KMS-11 (cell line): ENCODE data around the gene SLC8A3.

Experiments
- H2AFZ ChIP-seq: fragments of 200-600 bp; sonication (generic); 2 replicates; pipeline ENCODE4 v1.6.1; 2016; ENCODE audit warnings: antibody characterized with exemption, mixed run types, low read depth
- H3K27ac ChIP-seq: fragments of 200-600 bp; sonication (generic); 2 replicates; pipeline ENCODE4 v1.6.1; 2016; ENCODE audit warnings: mild to moderate bottlenecking, mixed run types
- H3K27me3 ChIP-seq: fragments of 200-600 bp; sonication (generic); 2 replicates; pipeline ENCODE4 v1.6.1; 2017; ENCODE audit warnings: mild to moderate bottlenecking, low read depth, mixed run types, moderate library complexity; ENCODE audit not compliant: insufficient read depth
- H3K36me3 ChIP-seq: fragments of 200-600 bp; sonication (generic); 2 replicates; pipeline ENCODE4 v1.6.1; 2017; ENCODE audit warnings: mild to moderate bottlenecking, mixed run types; ENCODE audit not compliant: insufficient read depth
- H3K4me1 ChIP-seq: fragments of 200-600 bp; sonication (generic); 2 replicates; pipeline ENCODE4 v1.6.1; 2016; ENCODE audit warnings: mild to moderate bottlenecking, low read depth, mixed run types; ENCODE audit not compliant: poor library complexity, severe bottlenecking
- H3K4me2 ChIP-seq: fragments of 200-600 bp; sonication (generic); 2 replicates; pipeline ENCODE4 v1.7.0; 2016; ENCODE audit warnings: mild to moderate bottlenecking, mixed run types
- H3K4me3 ChIP-seq: fragments of 200-600 bp; sonication (generic); IDR thresholded peaks from 2 replicates; pipeline ENCODE4 v1.6.1; 2017; ENCODE audit warnings: low read depth, low read length, mixed read lengths; ENCODE audit not compliant: insufficient read depth
- H3K79me2 ChIP-seq: fragments of 200-600 bp; sonication (generic); 2 replicates; pipeline ENCODE4 v1.6.1; 2016; ENCODE audit warnings: low read depth, mixed run types; ENCODE audit not compliant: insufficient read depth
- H3K9ac ChIP-seq: fragments of 200-600 bp; sonication (generic); 2 replicates; pipeline ENCODE4 v1.6.1; 2016; ENCODE audit warnings: mild to moderate bottlenecking, mixed run types
- H4K20me1 ChIP-seq: fragments of 200-600 bp; sonication (generic); 2 replicates; pipeline ENCODE4 v1.6.1; 2016; ENCODE audit warnings: mild to moderate bottlenecking, mixed run types; ENCODE audit not compliant: insufficient read depth
- CTCF ChIP-seq: fragments of 200-600 bp; sonication (generic); conservative IDR thresholded peaks from 2 replicates; pipeline ENCODE4 v1.6.1; 2017; ENCODE audit warnings: low read depth, mild to moderate bottlenecking, antibody characterized with exemption, low read length, moderate library complexity, mixed read lengths

SLC8A3 gene

GRCh38 chr14:70069186-70069585, 119.6 kb downstream of the SLC8A3 start:
- no peak overlapping the region for H3K27ac ChIP-seq
- H3K4me3 ChIP-seq, result no peak overlapping the region
- no peaks in the 10 kb centered on the region for H3K27me3 ChIP-seq
- H3K9ac ChIP-seq, result no peak overlapping the region
- no peaks in the 10 kb centered on the region for H3K36me3 ChIP-seq
- no peaks in the 10 kb centered on the region for H3K4me1 ChIP-seq
- no peak for TF ChIP-seq CTCF
- H2AFZ ChIP-seq, result no peak overlapping the region
- no peak overlapping the region for H3K4me2 ChIP-seq
- no peaks in the 10 kb centered on the region for H3K79me2 ChIP-seq
- no peaks in the 10 kb centered on the region for H4K20me1 ChIP-seq

GRCh38 chr14:70067810-70068209, 120.9 kb downstream of the SLC8A3 start:
- no peaks in the 10 kb centered on the region for H3K27me3 ChIP-seq

GRCh38 chr14:70064136-70064865, 124.5 kb downstream of the SLC8A3 start:
- Histone ChIP-seq H3K27me3 (no peaks in the 10 kb centered on the region), H3K36me3 (no peaks in the 10 kb centered on the region), H3K79me2 (no peaks in the 10 kb centered on the region), H3K27ac (no peak overlapping the region), H3K4me1 (no peaks in the 10 kb centered on the region), H3K4me2 (no peak overlapping the region), H2AFZ (no peak overlapping the region), H3K9ac (no peak overlapping the region), H4K20me1 (no peaks in the 10 kb centered on the region), H3K4me3 (no peak overlapping the region)
- TF ChIP-seq CTCF, result no peak

More at GRCh38 chr14:70067810-70068209, 120.9 kb downstream of the SLC8A3 start:
- no peaks in the 10 kb centered on the region for H3K36me3 ChIP-seq
- H3K4me2 ChIP-seq, result no peak overlapping the region
- H3K9ac ChIP-seq, result no peak overlapping the region
- no peaks in the 10 kb centered on the region for H3K4me1 ChIP-seq
- H3K27ac ChIP-seq, result no peak overlapping the region
- no peak overlapping the region for H2AFZ ChIP-seq
- H3K79me2 ChIP-seq, result no peaks in the 10 kb centered on the region
- H4K20me1 ChIP-seq, result no peaks in the 10 kb centered on the region
- H3K4me3 ChIP-seq, result no peak overlapping the region
- TF ChIP-seq CTCF, result no peak

GRCh38 chr14:70061108-70061507, 127.6 kb downstream of the SLC8A3 start:
- Histone ChIP-seq H2AFZ (no peak overlapping the region), H4K20me1 (no peaks in the 10 kb centered on the region), H3K36me3 (no peaks in the 10 kb centered on the region), H3K4me2 (no peak overlapping the region), H3K4me3 (no peak overlapping the region), H3K27ac (no peak overlapping the region), H3K79me2 (no peaks in the 10 kb centered on the region), H3K4me1 (no peaks in the 10 kb centered on the region), H3K9ac (no peak overlapping the region), H3K27me3 (no peaks in the 10 kb centered on the region)
- TF ChIP-seq CTCF, result no peak
